H1 (cell line): Measurements from ENCODE around the gene ARHGEF7.

Source experiments
- BRCA1 ChIP-seq: IDR thresholded peaks from 2 replicates; pipeline ENCODE4 v1.6.1; 2012; ENCODE audit warnings: low read depth, low read length, improper control_type of control experiment
- HDAC6 ChIP-seq: IDR thresholded peaks from one replicate; pipeline ENCODE4 v1.7.1; 2012; ENCODE audit warnings: low read depth, mild to moderate bottlenecking, inconsistent platforms, low read length, moderate library complexity
- JUN ChIP-seq: IDR thresholded peaks from 2 replicates; pipeline ENCODE4 v1.6.1; 2011; ENCODE audit warnings: low read depth, mild to moderate bottlenecking, improper control_type of control experiment, low read length
- KDM1A ChIP-seq: fragments of 200-600, 300-600 bp; sonication (generic); IDR thresholded peaks from 2 replicates; pipeline ENCODE4 v1.7.1; 2016; ENCODE audit warnings: mild to moderate bottlenecking, low read length, borderline replicate concordance
- MAFK ChIP-seq: IDR thresholded peaks from 2 replicates; pipeline ENCODE4 v1.6.1; 2012; ENCODE audit warnings: low read depth, mild to moderate bottlenecking, improper control_type of control experiment, low read length
- POLR2A ChIP-seq, 2 experiments: IDR thresholded peaks; 1 replicate in 1 of 2; 2 replicates in 1 of 2; pipeline ENCODE4 v1.6.1; 2011; ENCODE audit warnings: low read depth in 2 of 2, low read length in 2 of 2, mild to moderate bottlenecking in 2 of 2; ENCODE audit errors: control extremely low read depth in 1 of 2
- POLR2AphosphoS5 ChIP-seq: IDR thresholded peaks from 2 replicates; pipeline ENCODE4 v1.6.1; 2011; ENCODE audit warnings: low read depth, low read length
- YY1 ChIP-seq: IDR thresholded peaks from 2 replicates; pipeline ENCODE4 v1.6.1; 2011; ENCODE audit warnings: low read depth, mild to moderate bottlenecking, low read length
- TF ChIP-seq, protein P1 (sequence below), 3 experiments: IDR thresholded peaks; 1 replicate in 2 of 3; 2 replicates in 1 of 3; pipeline versions ENCODE4 v1.5.1 to v1.6.1; 2011; ENCODE audit warnings: low read length in 3 of 3, mild to moderate bottlenecking in 3 of 3, inconsistent platforms in 2 of 3, low read depth in 1 of 3, moderate library complexity in 1 of 3; ENCODE audit not compliant: insufficient read depth in 1 of 3; ENCODE audit errors: control extremely low read depth in 1 of 3
- TF ChIP-seq, protein P2 (sequence below): IDR thresholded peaks from 2 replicates; pipeline ENCODE4 v1.6.1; 2011; ENCODE audit warnings: low read depth, mild to moderate bottlenecking, low read length; ENCODE audit not compliant: insufficient read depth
- TF ChIP-seq, protein P3 (sequence below): IDR thresholded peaks from 2 replicates; pipeline ENCODE4 v1.6.1; 2012; ENCODE audit warnings: inconsistent platforms
- TF ChIP-seq, protein P4 (sequence below): IDR thresholded peaks from 2 replicates; pipeline ENCODE4 v1.6.1; 2012; ENCODE audit warnings: inconsistent platforms

DNA sequence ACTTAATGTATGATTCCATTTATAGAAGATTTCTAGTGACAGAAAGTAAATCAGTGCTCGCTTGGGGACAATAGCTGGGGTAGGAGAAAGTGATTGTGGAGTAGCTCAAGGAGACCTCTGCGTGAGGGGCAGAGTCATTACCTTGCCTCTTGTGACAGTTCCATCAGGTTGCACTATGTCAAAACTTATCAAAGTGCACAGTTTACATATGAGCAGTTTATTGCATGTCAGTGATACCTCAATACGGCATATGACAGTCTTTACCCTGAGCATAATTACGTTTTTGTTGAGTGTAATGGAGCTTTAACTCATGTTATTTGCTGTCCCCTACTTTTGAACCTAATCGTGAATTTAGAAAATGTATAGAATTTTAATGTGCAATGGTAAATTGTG lies 15.0 kb downstream of the ARHGEF7 start:
- TF ChIP-seq, protein P1, sequence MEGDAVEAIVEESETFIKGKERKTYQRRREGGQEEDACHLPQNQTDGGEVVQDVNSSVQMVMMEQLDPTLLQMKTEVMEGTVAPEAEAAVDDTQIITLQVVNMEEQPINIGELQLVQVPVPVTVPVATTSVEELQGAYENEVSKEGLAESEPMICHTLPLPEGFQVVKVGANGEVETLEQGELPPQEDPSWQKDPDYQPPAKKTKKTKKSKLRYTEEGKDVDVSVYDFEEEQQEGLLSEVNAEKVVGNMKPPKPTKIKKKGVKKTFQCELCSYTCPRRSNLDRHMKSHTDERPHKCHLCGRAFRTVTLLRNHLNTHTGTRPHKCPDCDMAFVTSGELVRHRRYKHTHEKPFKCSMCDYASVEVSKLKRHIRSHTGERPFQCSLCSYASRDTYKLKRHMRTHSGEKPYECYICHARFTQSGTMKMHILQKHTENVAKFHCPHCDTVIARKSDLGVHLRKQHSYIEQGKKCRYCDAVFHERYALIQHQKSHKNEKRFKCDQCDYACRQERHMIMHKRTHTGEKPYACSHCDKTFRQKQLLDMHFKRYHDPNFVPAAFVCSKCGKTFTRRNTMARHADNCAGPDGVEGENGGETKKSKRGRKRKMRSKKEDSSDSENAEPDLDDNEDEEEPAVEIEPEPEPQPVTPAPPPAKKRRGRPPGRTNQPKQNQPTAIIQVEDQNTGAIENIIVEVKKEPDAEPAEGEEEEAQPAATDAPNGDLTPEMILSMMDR (IDR thresholded peaks at IDR 0.05; ENCODE audit: control extremely low read depth in 1 of 3, insufficient read depth in 1 of 3, low read depth in 1 of 3, low read length in 3 of 3) = no peak
- TF ChIP-seq, protein P2, sequence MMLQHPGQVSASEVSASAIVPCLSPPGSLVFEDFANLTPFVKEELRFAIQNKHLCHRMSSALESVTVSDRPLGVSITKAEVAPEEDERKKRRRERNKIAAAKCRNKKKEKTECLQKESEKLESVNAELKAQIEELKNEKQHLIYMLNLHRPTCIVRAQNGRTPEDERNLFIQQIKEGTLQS = no peak
- TF ChIP-seq BRCA1 = no peak
- TF ChIP-seq HDAC6 = no peak
- TF ChIP-seq POLR2AphosphoS5 = no peak
- no peak for TF ChIP-seq JUN
- no peak for TF ChIP-seq MAFK
- TF ChIP-seq YY1 = no peak
- no peak for TF ChIP-seq POLR2A (IDR thresholded peaks at IDR 0.05; ENCODE audit: control extremely low read depth in 1 of 2, low read depth in 2 of 2, low read length in 2 of 2)
- no peak for TF ChIP-seq KDM1A
- TF ChIP-seq, protein P3, sequence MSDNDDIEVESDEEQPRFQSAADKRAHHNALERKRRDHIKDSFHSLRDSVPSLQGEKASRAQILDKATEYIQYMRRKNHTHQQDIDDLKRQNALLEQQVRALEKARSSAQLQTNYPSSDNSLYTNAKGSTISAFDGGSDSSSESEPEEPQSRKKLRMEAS = no peak
- TF ChIP-seq, protein P4, sequence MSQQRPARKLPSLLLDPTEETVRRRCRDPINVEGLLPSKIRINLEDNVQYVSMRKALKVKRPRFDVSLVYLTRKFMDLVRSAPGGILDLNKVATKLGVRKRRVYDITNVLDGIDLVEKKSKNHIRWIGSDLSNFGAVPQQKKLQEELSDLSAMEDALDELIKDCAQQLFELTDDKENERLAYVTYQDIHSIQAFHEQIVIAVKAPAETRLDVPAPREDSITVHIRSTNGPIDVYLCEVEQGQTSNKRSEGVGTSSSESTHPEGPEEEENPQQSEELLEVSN = no peak
